Endothelial cell of umbilical vein (primary cell): ENCODE results near the gene MAPRE2.

ENCODE experiments used
- EZH2 ChIP-seq: IDR thresholded peaks from 2 replicates; pipeline ENCODE4 v1.6.1; 2012; ENCODE audit warnings: borderline replicate concordance, low read depth, mild to moderate bottlenecking, moderate library complexity, low read length, inconsistent platforms; ENCODE audit not compliant: severe bottlenecking
- FOS ChIP-seq: IDR thresholded peaks from 2 replicates; pipeline ENCODE4 v1.6.1; 2011; ENCODE audit warnings: mild to moderate bottlenecking, low read length, moderate library complexity, borderline replicate concordance; ENCODE audit not compliant: insufficient read depth
- JUN ChIP-seq: IDR thresholded peaks from 2 replicates; pipeline ENCODE4 v1.6.1; 2011; ENCODE audit warnings: borderline replicate concordance, low read depth; ENCODE audit not compliant: insufficient read length, insufficient read depth
- MYC ChIP-seq: IDR thresholded peaks from one replicate; pipeline ENCODE4 v1.6.1; 2011; ENCODE audit warnings: mild to moderate bottlenecking, low read depth, low read length
- POLR2A ChIP-seq: IDR thresholded peaks from 2 replicates; pipeline ENCODE4 v1.6.1; 2012; ENCODE audit warnings: low read depth, mild to moderate bottlenecking, control low read depth, low read length
- TF ChIP-seq, protein P1 (sequence below), 2 donors: IDR thresholded peaks; 1 replicate in 1 of 2; 2 replicates in 1 of 2; pipeline ENCODE4 v1.5.1; 2011; ENCODE audit warnings: low read length in 2 of 2, mild to moderate bottlenecking in 2 of 2, moderate library complexity in 2 of 2, control low read depth in 1 of 2, inconsistent platforms in 1 of 2, low read depth in 1 of 2; ENCODE audit not compliant: insufficient read depth in 1 of 2; ENCODE audit errors: extremely low read depth in 1 of 2
- TF ChIP-seq, protein P2 (sequence below): IDR thresholded peaks from 2 replicates; pipeline ENCODE4 v1.6.1; 2011; ENCODE audit not compliant: insufficient read depth, insufficient read length

DNA sequence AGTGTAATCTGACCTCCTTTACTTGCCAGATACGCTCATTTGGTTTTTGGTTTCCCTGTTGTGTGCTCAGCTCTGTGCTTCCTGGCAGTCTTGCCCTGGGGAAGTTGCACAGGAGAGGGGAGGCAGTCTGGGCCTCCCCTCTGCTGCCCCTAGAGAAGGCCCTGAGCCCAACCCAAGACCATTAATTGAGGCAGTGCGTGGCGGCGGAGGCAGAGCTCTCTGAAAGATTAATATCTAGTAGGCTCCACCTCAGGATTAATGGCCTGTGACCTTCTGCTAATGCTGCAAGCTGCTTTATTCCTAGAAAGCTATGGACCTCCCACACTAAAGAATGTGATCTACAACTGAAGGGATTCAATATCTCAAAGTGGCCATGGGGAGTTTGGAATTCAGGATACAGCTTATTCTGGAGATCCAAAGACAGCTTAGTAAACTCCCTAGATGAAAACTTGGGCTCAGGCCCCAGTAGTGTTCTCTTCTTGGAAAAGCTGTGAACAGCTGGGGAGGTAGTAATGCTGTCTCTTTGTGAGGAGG is 41.4 kb upstream of the MAPRE2 start:
- TF ChIP-seq POLR2A (no peak), JUN (no peak), MYC (no peak), FOS (no peak), EZH2 (no peak)
- TF ChIP-seq, protein P1, sequence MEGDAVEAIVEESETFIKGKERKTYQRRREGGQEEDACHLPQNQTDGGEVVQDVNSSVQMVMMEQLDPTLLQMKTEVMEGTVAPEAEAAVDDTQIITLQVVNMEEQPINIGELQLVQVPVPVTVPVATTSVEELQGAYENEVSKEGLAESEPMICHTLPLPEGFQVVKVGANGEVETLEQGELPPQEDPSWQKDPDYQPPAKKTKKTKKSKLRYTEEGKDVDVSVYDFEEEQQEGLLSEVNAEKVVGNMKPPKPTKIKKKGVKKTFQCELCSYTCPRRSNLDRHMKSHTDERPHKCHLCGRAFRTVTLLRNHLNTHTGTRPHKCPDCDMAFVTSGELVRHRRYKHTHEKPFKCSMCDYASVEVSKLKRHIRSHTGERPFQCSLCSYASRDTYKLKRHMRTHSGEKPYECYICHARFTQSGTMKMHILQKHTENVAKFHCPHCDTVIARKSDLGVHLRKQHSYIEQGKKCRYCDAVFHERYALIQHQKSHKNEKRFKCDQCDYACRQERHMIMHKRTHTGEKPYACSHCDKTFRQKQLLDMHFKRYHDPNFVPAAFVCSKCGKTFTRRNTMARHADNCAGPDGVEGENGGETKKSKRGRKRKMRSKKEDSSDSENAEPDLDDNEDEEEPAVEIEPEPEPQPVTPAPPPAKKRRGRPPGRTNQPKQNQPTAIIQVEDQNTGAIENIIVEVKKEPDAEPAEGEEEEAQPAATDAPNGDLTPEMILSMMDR (IDR thresholded peaks at IDR 0.05; ENCODE audit: extremely low read depth in 1 of 2, insufficient read depth in 1 of 2, low read depth in 1 of 2, low read length in 2 of 2): no peak
- TF ChIP-seq, protein P2, sequence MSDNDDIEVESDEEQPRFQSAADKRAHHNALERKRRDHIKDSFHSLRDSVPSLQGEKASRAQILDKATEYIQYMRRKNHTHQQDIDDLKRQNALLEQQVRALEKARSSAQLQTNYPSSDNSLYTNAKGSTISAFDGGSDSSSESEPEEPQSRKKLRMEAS: no peak
